Coronary artery (tissue), 2 donors: ENCODE measurements around the gene SLC2A10.

ENCODE experiments used
- DNase-seq: peaks from one replicate; pipeline ENCODE4 v3.0.0-alpha.2; 2017; ENCODE audit warnings: low spot score
- H3K27ac ChIP-seq, 2 donors: fragments of 200-600 bp; sonication (generic); one replicate each; pipeline ENCODE4 v1.5.1; 2016 to 2019
- H3K4me3 ChIP-seq: fragments of 200-600 bp; sonication (generic); 2 replicates; pipeline ENCODE4 v1.5.1; 2016; ENCODE audit warnings: mild to moderate bottlenecking, moderate library complexity
- CTCF ChIP-seq: fragments of 200-600 bp; sonication (generic); IDR thresholded peaks from one replicate; pipeline ENCODE4 v1.5.1; 2019; ENCODE audit warnings: antibody characterized with exemption

The SLC2A10 gene

GRCh38 chr20:46739431-46740213 lies 30.2 kb downstream of the SLC2A10 start:
- TF ChIP-seq CTCF, result no peak

GRCh38 chr20:46740214-46740609 lies 30.8 kb downstream of the SLC2A10 start:
- TF ChIP-seq CTCF, result no peak
- H3K4me3 ChIP-seq, result no peak overlapping the region
- no peak for DNase-seq
- H3K27ac ChIP-seq, result no peak overlapping the region

More at GRCh38 chr20:46739431-46740213, 30.2 kb downstream of the SLC2A10 start:
- DNase-seq, result no peak
- no peak overlapping the region for H3K27ac ChIP-seq
- H3K4me3 ChIP-seq, result no peak overlapping the region

GRCh38 chr20:46741924-46742668 lies 32.6 kb downstream of the SLC2A10 start:
- no peak for DNase-seq
- no peak overlapping the region for H3K4me3 ChIP-seq
- no peak for TF ChIP-seq CTCF
- no peak overlapping the region for H3K27ac ChIP-seq

GRCh38 chr20:46742669-46743045 lies 33.2 kb downstream of the SLC2A10 start:
- no peak for TF ChIP-seq CTCF
- Histone ChIP-seq H3K4me3 (no peak overlapping the region), H3K27ac (no peak overlapping the region)
- no peak for DNase-seq

- Histone ChIP-seq H3K4me3 (no peak overlapping the region), H3K27ac (no peak overlapping the region)
- no peak for DNase-seq
- no peak for TF ChIP-seq CTCF
Measured at GRCh38 chr20:46743088-46743487, 33.6 kb downstream of the SLC2A10 start.

- H3K4me3 ChIP-seq, result no peak overlapping the region
- no peak overlapping the region for H3K27ac ChIP-seq
- no peak for DNase-seq
- TF ChIP-seq CTCF, result no peak
Measured at GRCh38 chr20:46746956-46747526, 37.6 kb downstream of the SLC2A10 start.
